Progenitor cell of endocrine pancreas (in vitro differentiated cells): ENCODE measurements around the gene KLC3. TPM values are rescaled to one million over a fixed set of nuclear protein-coding genes. Genes with fewer than 3 reads are reported as not detected.

Experiments used
- DNase-seq: peaks from one replicate; pipeline ENCODE4 v3.0.0; 2021; ENCODE audit warnings: low spot score; ENCODE audit not compliant: unreplicated experiment
- H3K27ac Mint-ChIP-seq: 2 replicates; pipeline ENCODE4 v1.8.0; 2021; ENCODE audit warnings: mild to moderate bottlenecking, moderate library complexity, mixed read lengths
- H3K27me3 Mint-ChIP-seq: 2 replicates; pipeline ENCODE4 v1.8.0; 2021; ENCODE audit warnings: mixed read lengths
- H3K36me3 Mint-ChIP-seq: 2 replicates; pipeline ENCODE4 v1.8.0; 2022; ENCODE audit warnings: mixed read lengths; ENCODE audit not compliant: insufficient read depth
- H3K4me1 Mint-ChIP-seq: 2 replicates; pipeline ENCODE4 v1.8.0; 2021; ENCODE audit warnings: low read depth, mixed read lengths
- H3K4me3 Mint-ChIP-seq: 2 replicates; pipeline ENCODE4 v1.8.0; 2021; ENCODE audit warnings: low read depth, mild to moderate bottlenecking, moderate library complexity, mixed read lengths
- H3K9me3 Mint-ChIP-seq: 2 replicates; pipeline ENCODE4 v1.8.0; 2021; ENCODE audit warnings: low read depth, mixed read lengths
- total RNA-seq: library from RNA; stranded (reverse); gene quantifications from 2 replicates; pipeline ENCODE4 v1.2.1, GENCODE V29; 2021
- TF ChIP-seq, protein P1 (sequence below): fragments of 200-600 bp; sonication (generic); IDR thresholded peaks from one replicate; pipeline ENCODE4 v1.5.0; 2021; ENCODE audit warnings: antibody characterized with exemption, mild to moderate bottlenecking; ENCODE audit not compliant: unreplicated experiment

The KLC3 gene
- total RNA-seq, 1 donor from 2014 or later, result 1.1 TPM

DNA sequence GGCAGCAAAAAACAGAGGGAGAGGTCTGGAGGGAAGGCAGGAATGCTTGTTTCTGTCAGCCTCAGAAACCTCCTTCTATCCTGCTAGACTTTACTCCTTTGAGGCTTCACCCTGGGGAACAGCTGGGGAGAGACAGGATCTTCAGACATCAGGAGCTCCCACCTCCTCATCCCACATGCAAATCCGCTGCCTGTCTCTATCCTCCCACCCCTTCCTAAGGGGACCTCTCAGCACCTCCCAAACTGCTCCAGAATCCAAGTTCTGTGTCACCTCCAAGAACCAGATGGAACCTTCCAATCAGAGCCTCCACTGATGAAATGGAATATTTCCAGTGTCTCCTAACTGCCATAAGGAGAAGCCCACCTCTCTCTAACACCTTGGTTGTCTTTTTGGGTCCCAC is 39.6 kb downstream of the KLC3 start:
- Mint-ChIP-seq H3K36me3 (peaks cover 1% of the 10 kb centered on the region), H3K9me3 (no peaks in the 10 kb centered on the region), H3K4me3 (no peak overlapping the region), H3K4me1 (no peaks in the 10 kb centered on the region), H3K27me3 (peaks cover 4% of the 10 kb centered on the region), H3K27ac (no peak overlapping the region)
- no peak for DNase-seq
- TF ChIP-seq, protein P1, sequence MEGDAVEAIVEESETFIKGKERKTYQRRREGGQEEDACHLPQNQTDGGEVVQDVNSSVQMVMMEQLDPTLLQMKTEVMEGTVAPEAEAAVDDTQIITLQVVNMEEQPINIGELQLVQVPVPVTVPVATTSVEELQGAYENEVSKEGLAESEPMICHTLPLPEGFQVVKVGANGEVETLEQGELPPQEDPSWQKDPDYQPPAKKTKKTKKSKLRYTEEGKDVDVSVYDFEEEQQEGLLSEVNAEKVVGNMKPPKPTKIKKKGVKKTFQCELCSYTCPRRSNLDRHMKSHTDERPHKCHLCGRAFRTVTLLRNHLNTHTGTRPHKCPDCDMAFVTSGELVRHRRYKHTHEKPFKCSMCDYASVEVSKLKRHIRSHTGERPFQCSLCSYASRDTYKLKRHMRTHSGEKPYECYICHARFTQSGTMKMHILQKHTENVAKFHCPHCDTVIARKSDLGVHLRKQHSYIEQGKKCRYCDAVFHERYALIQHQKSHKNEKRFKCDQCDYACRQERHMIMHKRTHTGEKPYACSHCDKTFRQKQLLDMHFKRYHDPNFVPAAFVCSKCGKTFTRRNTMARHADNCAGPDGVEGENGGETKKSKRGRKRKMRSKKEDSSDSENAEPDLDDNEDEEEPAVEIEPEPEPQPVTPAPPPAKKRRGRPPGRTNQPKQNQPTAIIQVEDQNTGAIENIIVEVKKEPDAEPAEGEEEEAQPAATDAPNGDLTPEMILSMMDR, result no peak

DNA sequence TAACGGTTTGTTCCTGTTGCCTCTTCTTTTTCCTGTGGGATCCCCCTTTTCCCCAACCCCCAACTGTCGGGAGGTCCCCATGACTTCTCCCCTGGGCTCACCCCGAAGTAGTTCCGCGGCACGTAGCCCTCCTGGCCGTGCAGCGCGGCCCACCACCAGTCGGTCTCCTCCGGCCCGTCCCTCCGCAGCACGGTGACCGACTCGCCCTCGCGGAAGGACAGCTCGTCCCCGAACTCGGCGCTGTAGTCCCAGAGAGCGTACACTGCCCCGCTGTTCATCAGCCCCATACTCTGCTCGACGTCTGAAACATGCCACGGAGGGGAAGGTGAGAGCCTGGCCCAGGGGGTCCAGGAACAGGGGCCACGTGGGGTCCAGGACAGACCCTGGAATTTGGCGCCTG is 41.9 kb downstream of the KLC3 start:
- Mint-ChIP-seq H3K4me1 (no peaks in the 10 kb centered on the region), H3K27ac (no peak overlapping the region), H3K36me3 (peaks cover 1% of the 10 kb centered on the region), H3K4me3 (no peak overlapping the region), H3K9me3 (no peaks in the 10 kb centered on the region), H3K27me3 (peaks cover 7% of the 10 kb centered on the region)
- no peak for DNase-seq
- TF ChIP-seq, protein P1, result no peak

GRCh38 chr19:45385392-45386221 is 45.1 kb downstream of the KLC3 start:
- H3K27ac Mint-ChIP-seq, result no peak overlapping the region

DNA sequence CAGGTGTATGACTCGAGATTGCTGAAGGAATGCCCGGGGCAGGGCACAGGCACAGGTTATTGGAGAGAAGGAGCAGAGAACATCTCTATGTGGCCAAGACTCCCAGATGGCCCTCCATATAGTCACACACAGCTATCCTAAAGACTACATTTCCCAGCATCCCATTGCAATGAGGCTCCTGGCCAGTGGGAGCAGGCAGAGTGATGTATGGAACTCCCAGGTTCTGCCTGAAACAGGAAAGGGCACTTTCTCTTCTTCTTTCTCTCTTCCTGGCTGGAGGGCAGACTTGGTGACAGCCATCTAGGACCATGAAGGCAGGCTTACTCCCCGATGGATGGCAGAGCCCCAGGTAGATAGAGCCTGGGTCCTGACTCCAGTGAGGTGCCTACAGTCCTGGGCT is 50.8 kb downstream of the KLC3 start:
- Mint-ChIP-seq H3K4me1 (no peaks in the 10 kb centered on the region), H3K36me3 (peaks cover 2% of the 10 kb centered on the region), H3K9me3 (no peaks in the 10 kb centered on the region), H3K27ac (no peak overlapping the region), H3K27me3 (peaks cover 6% of the 10 kb centered on the region), H3K4me3 (no peak overlapping the region)
- TF ChIP-seq, protein P1, result no peak
- DNase-seq, result no peak

More at GRCh38 chr19:45385392-45386221, 45.1 kb downstream of the KLC3 start:
- H3K9me3 Mint-ChIP-seq, result no peaks in the 10 kb centered on the region
- TF ChIP-seq, protein P1, result no peak
- no peaks in the 10 kb centered on the region for H3K4me1 Mint-ChIP-seq
- H3K4me3 Mint-ChIP-seq, result no peak overlapping the region
- no peak for DNase-seq
- peaks cover 1% of the 10 kb centered on the region for H3K36me3 Mint-ChIP-seq
- H3K27me3 Mint-ChIP-seq, result peaks cover 7% of the 10 kb centered on the region

DNA sequence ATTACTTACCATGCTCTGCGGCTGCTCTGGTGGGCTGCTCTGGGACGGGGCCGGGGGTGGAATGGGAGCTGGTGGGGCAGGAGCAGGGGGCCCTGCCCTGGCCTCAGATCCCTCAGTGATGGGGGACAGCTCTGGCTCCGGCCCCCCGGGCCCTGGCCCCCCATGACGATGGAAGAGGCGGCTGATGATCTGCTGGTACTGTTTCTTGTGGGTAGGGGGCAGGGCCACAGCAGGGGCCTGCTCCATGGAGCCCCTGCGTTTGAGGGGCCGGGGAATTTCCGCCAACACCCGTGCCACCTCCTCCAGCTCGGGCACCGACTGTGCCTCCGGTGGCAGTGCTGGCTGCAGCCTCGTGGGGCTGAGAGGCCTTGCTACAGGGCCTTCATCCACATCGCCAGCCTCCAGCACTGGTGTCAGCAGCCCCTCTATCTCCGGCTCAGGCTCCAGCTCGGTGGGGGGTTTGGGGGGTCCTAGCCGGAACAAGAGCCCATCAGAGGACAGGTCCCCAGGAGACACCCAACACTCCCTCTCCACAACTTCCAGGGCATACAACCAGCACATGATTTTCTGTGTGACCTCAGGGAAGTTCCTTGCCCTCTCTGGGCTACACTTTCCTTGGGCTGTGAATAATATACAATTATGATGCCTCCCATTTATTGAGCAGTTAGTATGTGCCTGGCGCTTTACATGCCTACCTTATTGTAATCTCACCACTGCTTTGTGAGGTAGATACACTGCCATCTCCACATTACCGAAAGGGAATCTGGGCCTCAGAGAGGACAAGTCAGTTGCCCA is 51.5 kb downstream of the KLC3 start:
- Mint-ChIP-seq H3K4me3 (no peak overlapping the region), H3K9me3 (no peaks in the 10 kb centered on the region), H3K36me3 (peaks cover 2% of the 10 kb centered on the region), H3K4me1 (no peaks in the 10 kb centered on the region), H3K27ac (no peak overlapping the region), H3K27me3 (peaks cover 6% of the 10 kb centered on the region)
- DNase-seq, result no peak
- TF ChIP-seq, protein P1, result no peak
